ENCODE results near the gene SPIN2A.
"Not testable (repeated sequence)": the region's sequence is repeated elsewhere in the genome, so short reads cannot be mapped to it uniquely, and the experiment has no call there.

SPIN2A gene

DNA sequence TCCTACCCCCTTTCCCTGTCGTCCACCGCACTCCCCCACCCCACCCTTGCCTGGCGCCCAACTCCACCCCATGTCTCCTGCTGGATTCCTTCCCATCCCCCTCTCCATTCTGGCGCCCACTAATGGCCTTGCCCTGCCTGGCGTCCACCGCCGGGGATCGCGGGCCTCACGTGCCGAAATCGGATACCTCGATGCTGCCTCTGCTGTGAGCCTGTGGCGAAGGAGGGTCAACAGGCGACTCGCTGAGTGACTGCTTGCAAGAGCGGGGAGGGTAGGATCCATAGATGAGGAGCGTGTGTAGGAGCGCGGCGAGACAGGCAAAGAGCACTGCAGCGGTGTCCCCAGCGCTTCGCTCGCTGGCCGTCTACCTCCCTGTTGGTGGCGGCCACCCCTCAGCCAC, at the start of gene SPIN2A:
SPIN2A (minus strand) TSS at position 325 of the 400 bp plus-strand sequence. CDS start 800 bp downstream, outside the sequence.
- DNase-seq (ENCODE audit: low read depth) = not testable (repeated sequence)

DNA sequence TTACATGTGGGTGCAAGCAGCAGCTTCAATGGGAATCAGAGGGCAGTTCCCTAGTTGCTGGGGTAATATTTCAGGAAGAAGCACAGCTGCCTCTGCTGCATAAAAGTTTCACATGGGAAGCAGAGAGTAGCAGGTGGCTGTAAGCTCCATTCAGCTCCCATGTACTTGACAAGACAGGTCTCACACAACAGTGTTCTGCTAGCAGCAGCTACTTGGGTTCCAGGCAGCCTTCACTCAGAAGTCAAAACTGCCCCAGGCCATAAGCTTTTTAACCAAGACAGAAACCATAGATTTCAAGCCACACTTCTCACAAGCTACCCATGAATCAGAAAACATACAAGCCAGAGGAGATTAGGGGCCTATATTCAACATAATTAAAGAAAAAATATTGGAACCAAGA, 41.4 kb upstream of the SPIN2A start:
- DNase-seq (ENCODE audit: low read depth) = no peak

DNA sequence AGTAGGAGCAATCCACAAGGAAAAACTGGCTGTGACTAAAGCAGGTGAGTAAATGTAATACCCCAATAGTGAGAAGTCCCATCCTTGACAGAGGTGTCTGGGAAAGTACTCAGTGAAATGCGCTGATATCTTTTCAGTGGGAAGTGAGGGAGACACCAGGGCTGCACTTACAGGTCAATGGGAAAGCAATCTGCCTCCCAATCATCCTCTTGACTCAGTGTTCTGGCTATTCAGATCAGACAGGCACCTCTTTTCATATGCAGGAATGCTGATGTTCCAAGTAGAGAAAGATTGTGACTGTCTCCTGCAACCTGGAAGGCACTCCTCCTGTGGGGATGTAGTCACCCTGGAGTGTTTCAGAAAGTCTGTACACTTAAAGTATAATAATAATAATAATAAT, 39.9 kb upstream of the SPIN2A start:
- DNase-seq (ENCODE audit: low read depth) = no peak

DNA sequence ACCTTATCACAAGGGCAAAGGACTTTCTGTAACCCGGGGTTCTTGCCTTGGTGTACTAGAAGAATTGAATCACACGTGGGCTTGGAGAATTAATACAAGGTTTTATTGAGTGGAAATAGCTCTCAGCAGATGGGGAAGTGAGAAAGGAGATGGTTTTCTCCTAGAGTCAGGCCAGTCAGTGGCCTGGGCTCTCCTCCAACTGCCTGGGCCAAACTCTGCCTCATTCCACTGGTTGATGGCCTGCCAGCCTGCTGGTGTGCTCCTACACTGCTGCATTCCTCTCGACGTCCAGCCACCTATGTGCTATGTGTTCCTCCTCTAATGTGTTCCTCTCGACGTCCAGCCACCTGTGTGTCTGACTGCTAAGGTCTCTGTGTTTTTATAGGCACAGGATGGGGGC, 35.3 kb upstream of the SPIN2A start:
- no peak for DNase-seq (ENCODE audit: low read depth)

DNA sequence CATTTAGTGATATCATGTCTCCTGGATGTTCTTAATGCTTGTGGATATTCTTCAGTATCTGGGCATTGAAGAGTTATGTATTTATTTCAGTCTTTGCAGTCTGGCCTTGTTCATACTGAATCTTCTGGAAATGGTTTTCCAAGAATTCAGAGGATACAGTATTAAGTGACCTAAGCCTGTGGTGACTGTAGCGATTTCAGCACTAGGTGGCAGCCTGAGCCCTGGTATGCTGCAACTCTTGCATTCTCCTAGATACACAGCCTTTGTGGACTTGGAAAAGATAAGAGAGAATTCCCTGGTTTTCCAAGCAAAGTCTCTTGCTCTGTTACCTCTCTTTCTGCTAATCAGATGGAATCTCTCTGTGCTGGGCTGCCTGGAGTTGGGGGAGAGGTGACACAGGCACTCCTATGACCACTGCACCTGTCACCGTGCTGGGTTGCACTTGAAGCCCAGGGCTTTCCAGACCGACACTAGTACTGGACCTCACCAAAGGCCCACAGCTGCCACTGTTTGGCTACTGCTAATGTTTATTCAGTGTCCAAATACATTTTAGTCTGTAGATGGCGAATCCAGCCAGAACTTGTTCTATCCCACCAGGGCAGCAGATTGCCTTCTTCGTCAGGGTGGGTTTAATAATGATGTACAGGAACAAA, 19.3 kb upstream of the SPIN2A start:
- no peak for DNase-seq (ENCODE audit: low read depth)

DNA sequence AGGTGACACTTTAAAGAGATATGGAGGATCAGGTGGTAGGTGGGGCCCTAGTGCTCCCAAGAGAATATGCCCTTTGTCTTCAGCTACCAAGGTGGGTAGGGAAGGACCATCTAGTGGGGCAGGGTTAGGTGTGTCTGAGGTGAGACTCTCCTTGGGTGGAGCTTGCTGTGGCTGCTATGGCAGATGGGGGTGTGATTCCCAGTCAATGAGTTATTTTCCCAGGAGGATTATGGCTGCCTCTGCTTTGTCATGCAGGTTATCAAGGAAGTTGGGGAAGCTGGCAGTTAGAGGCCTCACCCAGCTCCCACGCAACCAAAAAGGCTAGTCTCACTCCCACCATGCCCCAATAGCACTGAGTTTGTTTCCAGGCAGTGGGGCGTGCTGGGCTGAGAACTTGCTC, 18.0 kb upstream of the SPIN2A start:
- no peak for DNase-seq (ENCODE audit: low read depth)

DNA sequence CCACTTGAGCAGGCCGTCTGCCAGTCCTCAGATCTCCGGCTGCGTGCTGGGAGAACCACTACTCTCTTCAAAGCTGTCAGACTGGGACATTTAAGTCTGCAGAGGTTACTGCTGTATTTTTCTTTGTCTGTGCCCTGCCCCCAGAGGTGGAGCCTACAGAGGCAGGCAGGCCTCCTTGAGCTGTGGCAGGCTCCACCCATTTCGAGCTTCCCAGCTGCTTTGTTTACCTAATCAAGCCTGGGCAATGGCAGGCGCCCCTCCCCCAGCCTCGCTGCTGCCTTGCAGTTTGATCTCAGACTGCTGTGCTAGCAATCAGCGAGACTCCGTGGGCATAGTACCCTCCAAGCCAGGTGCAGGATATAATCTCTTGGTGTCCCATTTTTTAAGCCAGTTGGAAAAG, 15.0 kb upstream of the SPIN2A start:
- not testable (repeated sequence) for DNase-seq (ENCODE audit: low read depth)

DNA sequence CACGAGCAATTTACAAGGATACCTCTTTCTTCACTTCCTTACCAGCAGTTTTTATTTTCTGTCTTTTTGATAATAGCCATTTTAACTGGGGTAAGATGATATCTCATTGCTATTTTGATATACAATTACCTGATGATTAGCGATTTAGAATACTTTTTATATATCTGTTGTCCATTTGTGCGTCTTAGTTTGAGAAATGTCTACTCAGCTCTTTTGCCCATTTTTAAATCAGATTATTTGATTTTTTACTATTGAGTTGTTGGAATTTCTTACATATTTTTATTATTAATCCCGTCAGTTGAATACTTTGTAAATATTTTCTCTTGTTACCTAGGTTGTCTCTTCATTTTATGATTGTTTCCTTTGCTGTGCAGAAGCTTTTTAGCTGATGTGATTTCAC, 1.5 kb upstream of the SPIN2A start:
- DNase-seq (ENCODE audit: low read depth) = no peak

DNA sequence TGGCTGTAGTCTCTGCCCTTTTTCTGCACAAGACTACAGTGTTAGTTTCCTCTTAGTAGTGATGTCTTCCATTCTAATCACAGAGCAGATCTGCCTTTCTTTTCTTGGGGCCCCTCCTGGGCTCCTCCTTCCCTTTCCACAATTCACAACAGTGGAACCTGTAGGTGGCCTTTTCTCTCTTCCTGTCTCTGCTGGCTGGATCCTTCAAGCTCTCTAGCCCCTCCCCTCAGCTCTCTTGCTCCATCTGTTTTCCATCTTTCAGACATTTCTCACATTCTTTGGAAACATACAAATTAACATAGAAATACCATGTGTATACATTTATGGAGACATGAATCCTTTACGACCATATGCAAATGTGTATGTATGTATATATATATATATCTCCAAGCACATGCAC, 304 bp upstream of the SPIN2A start:
- DNase-seq (ENCODE audit: low read depth) = no peak

DNA sequence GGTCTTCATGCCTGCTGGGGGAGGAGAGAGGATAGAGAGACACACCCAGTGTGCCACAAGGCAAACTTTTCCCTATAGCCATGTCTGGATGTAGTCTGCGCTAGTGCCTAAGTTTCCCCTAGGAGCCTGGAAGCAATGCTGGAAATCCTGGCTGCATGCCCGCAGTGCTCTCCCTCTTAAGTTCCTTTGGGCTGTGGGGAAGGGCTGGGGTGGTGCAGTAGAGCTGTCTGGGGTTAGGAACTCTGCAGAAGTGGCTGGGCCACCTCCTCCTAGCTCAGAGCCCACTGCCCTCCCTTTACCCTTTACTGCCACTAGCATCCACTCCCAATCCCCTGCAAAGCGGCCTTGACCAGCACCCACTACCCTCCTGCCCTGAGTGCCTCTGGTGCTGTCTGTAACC, 608 bp downstream of the SPIN2A start:
- DNase-seq (ENCODE audit: low read depth) = not testable (repeated sequence)

DNA sequence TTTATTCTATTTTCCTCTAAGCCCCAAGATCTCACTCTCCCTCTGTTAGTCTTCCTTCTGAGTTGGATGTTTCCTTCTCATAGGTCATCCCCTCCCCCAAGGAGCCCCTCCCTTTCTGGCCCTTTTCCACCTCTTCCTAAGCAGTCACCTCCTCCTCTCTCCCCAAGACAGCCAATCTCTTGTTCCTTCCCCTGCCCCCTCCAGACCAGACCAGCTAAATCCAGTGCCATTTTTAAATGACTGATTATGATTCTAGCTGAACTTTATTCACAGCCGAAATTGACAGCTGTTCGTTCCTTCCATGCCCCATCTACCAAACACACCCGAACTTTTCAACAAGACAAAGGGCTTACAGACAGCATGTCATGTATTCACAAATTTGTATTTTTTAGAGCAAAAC, 1.9 kb downstream of the SPIN2A start:
- no peak for DNase-seq (ENCODE audit: low read depth)

DNA sequence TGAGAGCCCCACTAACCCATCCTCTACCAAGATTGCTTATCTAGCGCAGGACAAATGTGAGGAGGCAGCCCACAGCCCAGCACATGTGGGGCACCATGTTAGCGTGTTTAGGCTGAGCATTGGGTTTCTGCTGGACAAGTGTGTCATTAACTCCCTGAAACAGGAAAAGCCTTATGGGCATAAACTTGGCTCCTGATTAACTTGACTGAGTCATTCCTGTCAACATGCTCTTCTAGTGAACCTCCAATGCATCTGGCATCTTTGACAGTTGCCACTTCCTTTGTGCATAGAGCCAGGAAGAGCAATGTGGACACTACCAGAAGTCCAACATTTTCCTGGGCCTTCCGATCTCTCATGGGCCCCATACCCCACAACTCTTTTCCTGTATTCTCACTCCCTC, 2.5 kb downstream of the SPIN2A start:
- no peak for DNase-seq (ENCODE audit: low read depth)

DNA sequence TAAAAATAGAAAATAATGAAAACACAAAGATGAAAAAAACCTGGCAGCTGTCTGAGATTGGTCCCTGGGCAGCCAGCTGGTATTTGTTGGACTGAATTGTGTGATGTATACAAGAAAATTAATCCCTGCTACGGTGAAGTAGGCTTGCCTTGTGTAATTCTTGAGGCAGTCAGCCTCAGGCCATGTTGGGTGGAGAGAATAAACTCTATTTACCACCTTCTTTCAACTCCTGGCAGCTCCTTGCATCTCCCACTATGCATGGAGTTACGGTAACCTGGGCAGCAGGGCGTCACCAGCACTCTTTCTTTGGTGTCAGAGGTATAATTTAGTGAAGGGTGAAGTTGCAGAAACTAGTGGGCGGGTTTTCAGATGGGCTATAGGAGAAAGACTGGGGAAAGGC, 3.5 kb downstream of the SPIN2A start:
- DNase-seq (ENCODE audit: low read depth) = no peak

DNA sequence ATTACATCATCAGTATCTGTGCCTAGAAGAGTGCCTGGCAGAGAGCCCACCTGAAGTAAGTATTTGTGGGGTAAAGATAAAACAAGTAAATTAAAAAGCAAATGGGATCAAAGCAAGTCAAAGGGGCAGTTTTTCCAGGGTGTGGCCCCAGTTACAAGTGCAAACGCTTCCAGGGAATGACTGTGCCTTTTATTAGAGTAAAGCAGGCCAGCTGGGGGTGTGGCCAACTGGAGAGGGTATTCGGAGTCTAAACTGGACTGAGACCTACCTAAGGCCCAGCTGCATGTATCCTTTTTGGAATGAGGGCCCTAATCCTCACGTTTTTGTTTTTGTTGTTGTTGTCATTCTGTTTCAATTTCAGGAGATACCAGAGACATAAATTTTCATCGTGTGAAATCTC, 3.9 kb downstream of the SPIN2A start:
- DNase-seq (ENCODE audit: low read depth) = not testable (repeated sequence)

DNA sequence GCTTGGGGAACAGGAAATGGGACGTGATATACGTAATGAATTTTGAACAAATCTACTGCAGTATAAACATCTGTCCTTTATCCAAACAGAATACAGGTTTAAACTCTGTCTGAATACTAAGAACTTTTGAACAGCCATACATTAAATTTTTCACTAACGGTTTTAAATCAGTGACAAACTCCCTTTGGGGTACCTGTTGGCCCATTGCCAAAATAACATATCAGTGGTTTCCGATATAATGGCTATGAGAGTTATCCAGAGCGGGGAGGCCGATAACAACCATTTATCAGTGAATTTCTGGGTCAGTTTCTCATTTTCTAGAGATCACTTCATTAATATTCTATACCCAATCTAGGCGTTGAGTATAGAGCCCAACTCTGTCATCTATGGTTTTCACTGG, 5.2 kb downstream of the SPIN2A start:
- DNase-seq (ENCODE audit: low read depth) = no peak

DNA sequence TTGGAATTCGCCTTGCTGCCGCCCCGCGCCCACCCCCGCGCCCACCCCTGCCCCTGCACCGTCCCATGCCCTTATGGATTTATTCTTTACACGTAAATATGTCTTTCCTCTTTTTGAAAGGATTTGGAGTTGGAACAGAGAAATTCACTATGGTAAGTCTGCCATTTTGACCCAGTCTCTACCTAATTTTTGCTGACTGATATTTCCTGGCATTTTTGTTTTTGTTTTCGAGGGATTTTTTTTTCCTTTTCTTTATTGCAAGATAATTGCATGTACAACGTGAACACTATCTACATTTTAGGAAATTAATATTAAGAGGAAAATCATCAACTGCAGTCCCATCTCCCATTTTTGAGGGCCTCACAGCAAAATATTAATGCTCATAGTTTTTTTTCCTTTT, 15.4 kb downstream of the SPIN2A start:
- DNase-seq (ENCODE audit: low read depth) = no peak

DNA sequence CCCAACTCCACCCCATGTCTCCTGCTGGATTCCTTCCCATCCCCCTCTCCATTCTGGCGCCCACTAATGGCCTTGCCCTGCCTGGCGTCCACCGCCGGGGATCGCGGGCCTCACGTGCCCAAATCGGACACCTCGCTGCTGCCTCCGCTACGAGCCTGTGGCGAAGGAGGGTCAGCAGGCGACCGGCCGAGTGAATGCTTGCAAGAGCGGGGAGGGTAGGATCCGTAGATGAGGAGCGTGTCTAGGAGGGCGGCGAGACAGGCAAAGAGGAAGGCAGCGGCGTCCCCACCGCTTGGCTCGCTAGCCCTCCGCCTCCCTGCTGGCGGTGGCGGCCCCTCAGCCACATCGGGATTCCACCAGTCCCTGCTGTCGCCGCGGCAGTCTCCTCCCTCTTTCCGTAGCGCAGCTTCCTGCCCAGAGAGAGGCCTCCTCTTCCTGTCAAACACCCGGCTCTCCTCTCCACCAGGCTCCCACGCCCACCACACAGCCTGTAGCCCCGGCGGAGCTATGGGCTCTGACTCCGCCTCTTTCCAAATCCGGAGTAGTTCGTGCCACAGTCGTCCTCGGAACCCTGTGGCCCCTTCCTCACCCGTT, 15.9 kb downstream of the SPIN2A start, which contains the start of gene SPIN2B:
SPIN2B (minus strand) TSS at position 387 of the 594 bp plus-strand sequence.
- DNase-seq (ENCODE audit: low read depth) = peak; percentile 24

DNA sequence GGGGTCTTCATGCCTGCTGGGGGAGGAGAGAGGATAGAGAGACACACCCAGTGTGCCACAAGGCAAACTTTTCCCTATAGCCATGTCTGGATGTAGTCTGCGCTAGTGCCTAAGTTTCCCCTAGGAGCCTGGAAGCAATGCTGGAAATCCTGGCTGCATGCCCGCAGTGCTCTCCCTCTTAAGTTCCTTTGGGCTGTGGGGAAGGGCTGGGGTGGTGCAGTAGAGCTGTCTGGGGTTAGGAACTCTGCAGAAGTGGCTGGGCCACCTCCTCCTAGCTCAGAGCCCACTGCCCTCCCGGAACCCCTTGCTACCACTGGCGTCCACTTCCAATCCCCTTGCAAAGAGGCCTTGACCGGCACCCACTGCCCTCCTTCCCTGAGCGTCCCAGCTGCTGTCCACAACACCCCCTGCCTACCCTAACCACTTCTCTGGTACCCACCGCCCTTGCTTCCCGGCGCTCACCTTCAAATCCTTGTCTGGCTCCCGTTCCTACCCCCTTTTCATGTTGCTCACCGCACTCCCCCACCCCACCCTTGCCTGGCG, 16.5 kb downstream of the SPIN2A start:
- not testable (repeated sequence) for DNase-seq (ENCODE audit: low read depth)

DNA sequence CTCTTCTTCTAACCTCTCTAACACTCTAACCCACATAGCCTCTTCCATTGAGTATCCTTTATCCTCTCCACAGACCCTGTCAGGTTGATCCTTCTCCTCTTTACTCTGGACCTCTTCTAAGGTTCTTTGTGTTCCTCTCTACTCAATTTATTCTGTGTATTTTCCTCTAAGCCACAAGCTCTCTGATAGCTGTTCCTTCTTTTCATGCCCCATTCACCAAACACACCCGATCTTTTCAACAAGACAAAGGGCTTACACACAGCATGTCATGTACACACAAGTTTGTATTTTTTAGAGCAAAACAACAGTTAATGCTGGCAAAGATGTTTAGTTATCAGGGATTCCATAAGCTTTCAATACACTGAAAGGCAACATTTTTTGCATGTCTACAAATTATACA, 17.8 kb downstream of the SPIN2A start:
- DNase-seq (ENCODE audit: low read depth) = no peak

DNA sequence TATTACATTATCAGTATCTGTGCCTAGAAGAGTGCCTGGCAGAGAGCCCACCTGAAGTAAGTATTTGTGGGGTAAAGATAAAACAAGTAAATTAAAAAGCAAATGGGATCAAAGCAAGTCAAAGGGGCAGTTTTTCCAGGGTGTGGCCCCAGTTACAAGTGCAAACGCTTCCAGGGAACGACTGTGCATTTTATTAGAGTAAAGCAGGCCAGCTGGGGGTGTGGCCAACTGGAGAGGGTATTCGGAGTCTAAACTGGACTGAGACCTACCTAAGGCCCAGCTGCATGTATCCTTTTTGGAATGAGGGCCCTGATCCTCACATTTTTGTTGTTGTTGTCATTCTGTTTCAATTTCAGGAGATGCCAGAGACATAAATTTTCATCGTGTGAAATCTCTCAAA, 19.6 kb downstream of the SPIN2A start:
- DNase-seq (ENCODE audit: low read depth) = not testable (repeated sequence)

DNA sequence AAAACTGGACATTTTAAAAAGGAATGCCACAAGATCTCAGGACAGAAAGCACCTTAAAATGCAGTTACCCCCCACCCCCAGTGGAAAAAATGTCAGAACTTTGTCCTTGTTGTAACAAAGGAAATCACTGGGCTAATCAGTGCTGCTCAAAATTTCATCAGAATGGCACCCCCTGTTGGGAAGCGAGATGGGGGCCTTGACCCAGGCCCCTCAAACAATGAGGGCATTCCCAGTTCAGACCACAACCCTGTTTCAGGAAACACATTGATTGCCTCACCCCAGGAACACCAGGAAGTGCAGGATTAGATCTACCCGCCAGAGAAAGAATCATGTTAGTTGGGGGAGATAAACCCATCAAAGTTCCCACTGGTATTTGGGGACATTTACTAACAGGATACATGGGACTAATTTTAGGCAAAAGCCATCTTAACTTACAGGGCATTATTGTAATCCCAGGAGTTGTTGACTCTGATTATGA, 32.2 kb downstream of the SPIN2A start:
- no peak for DNase-seq (ENCODE audit: low read depth)

DNA sequence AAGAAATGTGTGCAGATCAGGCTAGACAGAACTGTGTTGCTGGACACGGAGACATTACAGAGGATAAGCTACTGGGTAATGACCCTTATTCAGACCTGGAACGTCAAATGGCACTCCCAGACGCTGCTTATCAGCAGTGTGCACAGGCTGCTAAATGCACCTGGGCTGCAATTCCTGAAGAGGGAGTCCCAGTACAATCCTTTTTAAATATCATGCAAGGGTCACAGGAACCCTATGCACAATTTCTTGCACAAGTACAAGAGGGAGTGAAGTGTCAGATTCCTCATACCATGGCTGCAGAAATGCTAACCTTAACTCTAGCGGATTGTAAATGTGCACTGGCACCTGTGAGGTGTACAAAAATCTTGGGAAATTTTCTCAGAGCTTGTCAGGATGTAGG, 32.8 kb downstream of the SPIN2A start:
- no peak for DNase-seq (ENCODE audit: low read depth)

DNA sequence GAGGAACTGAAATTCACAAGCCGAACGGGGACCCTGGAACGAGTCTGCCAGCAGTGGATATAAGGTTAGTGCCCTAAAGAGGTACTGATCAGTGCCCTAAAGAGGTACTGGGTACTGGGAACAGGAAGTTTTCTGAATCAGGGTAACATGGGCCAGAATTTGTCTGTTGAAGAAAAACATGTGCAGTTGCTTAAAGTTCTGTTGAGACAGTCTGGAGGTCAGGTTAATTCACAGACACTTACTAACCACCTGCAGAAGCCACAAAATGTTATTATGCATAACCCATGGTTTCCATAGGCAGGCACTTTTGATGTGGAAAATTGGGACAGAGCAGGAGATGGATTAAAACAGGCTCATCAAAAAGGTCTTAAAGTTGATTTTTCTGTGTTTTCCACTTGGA, 33.7 kb downstream of the SPIN2A start:
- no peak for DNase-seq (ENCODE audit: low read depth)

DNA sequence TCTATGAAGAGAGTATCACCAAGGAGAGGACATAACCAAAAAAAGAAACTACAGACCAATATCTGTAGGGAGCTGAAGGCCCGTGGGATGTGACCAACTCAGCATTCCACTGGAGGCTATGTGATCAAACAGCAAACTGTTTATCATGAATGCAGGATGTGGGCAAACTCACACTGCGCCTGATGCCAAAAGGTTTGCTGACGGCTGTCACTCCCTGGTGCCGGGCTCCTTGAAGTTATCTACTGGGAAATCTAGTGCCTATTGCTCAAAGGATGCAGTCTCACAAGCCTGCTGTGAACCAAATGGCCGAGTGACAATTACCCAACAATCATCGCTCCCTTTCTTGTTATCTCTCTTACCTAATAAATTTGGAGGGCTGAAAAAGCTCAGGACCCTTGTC, 34.3 kb downstream of the SPIN2A start:
- DNase-seq (ENCODE audit: low read depth) = not testable (repeated sequence)
